Measurements from ENCODE around the gene IL1R1.

DNA sequence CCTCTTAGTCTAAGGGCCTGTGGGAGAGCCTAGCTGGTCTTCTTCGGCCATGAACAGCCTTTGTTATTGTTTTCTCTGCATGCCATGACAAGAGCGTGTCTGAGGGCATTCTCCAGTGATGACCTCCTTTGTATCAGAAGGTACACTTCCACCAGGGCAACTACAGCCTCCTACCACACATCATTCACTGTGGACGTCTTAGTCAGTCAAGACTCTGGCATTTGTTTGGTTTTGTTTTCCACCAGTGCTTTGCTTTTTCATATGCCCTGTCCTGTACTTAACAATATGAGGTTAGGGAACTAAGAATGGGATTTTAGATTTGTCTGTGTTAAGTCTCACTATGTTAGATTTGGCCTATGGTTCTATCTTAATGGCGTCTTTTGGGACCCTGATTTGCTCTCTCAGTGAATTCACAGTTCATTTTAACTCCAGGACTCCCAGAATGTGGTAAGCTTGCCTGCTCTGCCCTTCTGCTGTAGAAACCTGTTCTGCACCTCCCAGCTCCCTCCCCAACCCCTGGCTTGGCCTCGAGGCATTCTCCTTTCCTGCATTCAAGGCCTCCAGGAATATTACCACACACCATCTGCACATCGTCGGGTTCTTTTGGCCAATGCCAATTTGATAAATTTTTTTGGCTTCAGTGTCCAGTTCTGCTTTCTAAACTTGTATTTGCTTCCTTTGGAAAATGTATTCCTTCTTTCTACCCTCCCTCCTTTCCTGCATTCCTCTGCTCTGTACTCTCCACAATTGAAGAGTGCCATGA lies 42.8 kb upstream of the IL1R1 start:
- TF ChIP-seq, protein P1, sequence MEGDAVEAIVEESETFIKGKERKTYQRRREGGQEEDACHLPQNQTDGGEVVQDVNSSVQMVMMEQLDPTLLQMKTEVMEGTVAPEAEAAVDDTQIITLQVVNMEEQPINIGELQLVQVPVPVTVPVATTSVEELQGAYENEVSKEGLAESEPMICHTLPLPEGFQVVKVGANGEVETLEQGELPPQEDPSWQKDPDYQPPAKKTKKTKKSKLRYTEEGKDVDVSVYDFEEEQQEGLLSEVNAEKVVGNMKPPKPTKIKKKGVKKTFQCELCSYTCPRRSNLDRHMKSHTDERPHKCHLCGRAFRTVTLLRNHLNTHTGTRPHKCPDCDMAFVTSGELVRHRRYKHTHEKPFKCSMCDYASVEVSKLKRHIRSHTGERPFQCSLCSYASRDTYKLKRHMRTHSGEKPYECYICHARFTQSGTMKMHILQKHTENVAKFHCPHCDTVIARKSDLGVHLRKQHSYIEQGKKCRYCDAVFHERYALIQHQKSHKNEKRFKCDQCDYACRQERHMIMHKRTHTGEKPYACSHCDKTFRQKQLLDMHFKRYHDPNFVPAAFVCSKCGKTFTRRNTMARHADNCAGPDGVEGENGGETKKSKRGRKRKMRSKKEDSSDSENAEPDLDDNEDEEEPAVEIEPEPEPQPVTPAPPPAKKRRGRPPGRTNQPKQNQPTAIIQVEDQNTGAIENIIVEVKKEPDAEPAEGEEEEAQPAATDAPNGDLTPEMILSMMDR (IDR thresholded peaks at IDR 0.05; ENCODE audit: low read length) = no peak
- no peak for TF ChIP-seq EZH2 (IDR thresholded peaks at IDR 0.05; ENCODE audit: borderline replicate concordance, low read length)

Measured in OCI-LY1 (cell line).